ENCODE results near the gene VKORC1.

DNA sequence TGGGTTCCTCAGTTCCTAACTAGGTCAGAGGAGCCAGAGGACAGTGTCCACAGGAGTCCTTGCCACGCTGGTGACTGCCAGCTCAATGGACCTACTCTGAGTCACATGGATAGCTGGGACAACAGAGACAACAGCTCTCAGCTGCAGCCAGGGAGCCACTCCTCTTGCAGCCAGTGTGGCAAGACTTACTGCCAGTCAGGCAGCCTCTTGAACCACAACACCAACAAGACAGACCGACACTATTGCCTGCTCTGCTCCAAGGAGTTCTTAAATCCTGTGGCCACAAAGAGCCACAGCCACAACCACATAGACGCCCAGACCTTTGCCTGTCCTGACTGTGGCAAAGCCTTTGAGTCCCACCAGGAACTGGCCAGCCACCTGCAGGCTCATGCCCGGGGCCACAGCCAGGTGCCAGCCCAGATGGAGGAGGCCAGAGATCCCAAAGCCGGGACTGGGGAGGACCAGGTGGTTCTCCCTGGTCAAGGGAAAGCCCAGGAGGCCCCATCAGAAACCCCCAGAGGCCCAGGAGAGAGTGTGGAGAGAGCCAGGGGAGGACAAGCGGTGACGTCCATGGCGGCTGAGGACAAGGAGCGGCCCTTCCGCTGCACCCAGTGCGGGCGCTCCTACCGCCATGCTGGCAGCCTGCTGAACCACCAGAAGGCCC lies 13.7 kb downstream of the VKORC1 start:
- TF ChIP-seq POLR2A (IDR thresholded peaks at IDR 0.05), result no peak
- TF ChIP-seq, protein P1, sequence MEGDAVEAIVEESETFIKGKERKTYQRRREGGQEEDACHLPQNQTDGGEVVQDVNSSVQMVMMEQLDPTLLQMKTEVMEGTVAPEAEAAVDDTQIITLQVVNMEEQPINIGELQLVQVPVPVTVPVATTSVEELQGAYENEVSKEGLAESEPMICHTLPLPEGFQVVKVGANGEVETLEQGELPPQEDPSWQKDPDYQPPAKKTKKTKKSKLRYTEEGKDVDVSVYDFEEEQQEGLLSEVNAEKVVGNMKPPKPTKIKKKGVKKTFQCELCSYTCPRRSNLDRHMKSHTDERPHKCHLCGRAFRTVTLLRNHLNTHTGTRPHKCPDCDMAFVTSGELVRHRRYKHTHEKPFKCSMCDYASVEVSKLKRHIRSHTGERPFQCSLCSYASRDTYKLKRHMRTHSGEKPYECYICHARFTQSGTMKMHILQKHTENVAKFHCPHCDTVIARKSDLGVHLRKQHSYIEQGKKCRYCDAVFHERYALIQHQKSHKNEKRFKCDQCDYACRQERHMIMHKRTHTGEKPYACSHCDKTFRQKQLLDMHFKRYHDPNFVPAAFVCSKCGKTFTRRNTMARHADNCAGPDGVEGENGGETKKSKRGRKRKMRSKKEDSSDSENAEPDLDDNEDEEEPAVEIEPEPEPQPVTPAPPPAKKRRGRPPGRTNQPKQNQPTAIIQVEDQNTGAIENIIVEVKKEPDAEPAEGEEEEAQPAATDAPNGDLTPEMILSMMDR (IDR thresholded peaks at IDR 0.05), result no peak
